PFSK-1 (cell line): Measurements from ENCODE around the gene OSER1.

ENCODE experiments used
- FOXP2 ChIP-seq: optimal IDR thresholded peaks from 2 replicates; pipeline ENCODE3; 2011; ENCODE audit warnings: borderline replicate concordance, control low read depth, inconsistent platforms; ENCODE audit not compliant: insufficient read depth; ENCODE audit errors: extremely low read length, extremely low read depth
- POLR2AphosphoS5 ChIP-seq: IDR thresholded peaks from 2 replicates; pipeline ENCODE4 v1.6.1; 2012; ENCODE audit warnings: low read depth, mild to moderate bottlenecking, control low read depth, low read length, moderate library complexity
- SIN3A ChIP-seq: IDR thresholded peaks from 2 replicates; pipeline ENCODE4 v1.6.1; 2012; ENCODE audit warnings: mild to moderate bottlenecking, low read length, moderate library complexity, borderline replicate concordance; ENCODE audit not compliant: insufficient read depth
- TAF1 ChIP-seq: IDR thresholded peaks from 2 replicates; pipeline ENCODE4 v1.6.1; 2012; ENCODE audit warnings: low read length, control low read depth, borderline replicate concordance; ENCODE audit not compliant: insufficient read depth
- TF ChIP-seq, protein P1 (sequence below), 2 experiments: IDR thresholded peaks; 2 replicates each; pipeline versions ENCODE4 v1.6.1 to v1.8.0; 2011 to 2012; ENCODE audit warnings: low read depth in 2 of 2, low read length in 2 of 2, control low read depth in 1 of 2, inconsistent platforms in 1 of 2, mild to moderate bottlenecking in 1 of 2, moderate library complexity in 1 of 2; ENCODE audit not compliant: insufficient read depth in 1 of 2

DNA sequence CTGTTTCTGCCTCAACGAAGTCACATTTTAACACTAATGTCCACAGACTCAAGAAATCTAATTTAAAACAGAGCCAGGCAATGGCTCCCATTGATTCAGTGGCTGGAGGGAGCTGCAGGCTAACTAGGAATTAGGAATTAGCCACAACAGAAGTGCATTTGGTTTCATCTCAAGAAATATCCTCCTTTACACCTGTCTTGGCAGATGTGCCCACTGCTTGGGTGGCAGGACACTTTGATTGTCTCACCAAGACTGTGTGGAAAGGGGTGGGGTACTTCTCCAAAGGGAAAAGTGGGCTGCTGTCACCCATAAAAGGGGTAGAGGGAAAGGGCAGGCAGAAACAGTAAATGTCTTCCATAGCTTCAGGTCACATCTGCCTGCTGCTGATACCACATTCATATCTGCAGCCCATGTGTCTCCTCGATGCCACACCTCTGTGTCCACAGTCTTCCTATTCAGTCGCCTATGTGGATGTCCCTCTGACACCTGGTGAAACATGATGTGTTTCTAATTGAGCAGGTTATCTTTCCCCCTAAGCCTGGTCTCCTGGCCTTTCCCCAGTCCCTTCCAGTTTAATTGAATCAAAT lies 10.9 kb upstream of the OSER1 start:
- TF ChIP-seq, protein P1, sequence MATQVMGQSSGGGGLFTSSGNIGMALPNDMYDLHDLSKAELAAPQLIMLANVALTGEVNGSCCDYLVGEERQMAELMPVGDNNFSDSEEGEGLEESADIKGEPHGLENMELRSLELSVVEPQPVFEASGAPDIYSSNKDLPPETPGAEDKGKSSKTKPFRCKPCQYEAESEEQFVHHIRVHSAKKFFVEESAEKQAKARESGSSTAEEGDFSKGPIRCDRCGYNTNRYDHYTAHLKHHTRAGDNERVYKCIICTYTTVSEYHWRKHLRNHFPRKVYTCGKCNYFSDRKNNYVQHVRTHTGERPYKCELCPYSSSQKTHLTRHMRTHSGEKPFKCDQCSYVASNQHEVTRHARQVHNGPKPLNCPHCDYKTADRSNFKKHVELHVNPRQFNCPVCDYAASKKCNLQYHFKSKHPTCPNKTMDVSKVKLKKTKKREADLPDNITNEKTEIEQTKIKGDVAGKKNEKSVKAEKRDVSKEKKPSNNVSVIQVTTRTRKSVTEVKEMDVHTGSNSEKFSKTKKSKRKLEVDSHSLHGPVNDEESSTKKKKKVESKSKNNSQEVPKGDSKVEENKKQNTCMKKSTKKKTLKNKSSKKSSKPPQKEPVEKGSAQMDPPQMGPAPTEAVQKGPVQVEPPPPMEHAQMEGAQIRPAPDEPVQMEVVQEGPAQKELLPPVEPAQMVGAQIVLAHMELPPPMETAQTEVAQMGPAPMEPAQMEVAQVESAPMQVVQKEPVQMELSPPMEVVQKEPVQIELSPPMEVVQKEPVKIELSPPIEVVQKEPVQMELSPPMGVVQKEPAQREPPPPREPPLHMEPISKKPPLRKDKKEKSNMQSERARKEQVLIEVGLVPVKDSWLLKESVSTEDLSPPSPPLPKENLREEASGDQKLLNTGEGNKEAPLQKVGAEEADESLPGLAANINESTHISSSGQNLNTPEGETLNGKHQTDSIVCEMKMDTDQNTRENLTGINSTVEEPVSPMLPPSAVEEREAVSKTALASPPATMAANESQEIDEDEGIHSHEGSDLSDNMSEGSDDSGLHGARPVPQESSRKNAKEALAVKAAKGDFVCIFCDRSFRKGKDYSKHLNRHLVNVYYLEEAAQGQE (IDR thresholded peaks at IDR 0.05; ENCODE audit: insufficient read depth in 1 of 2, low read depth in 2 of 2, low read length in 2 of 2), result no peak
- TF ChIP-seq SIN3A (no peak), POLR2AphosphoS5 (no peak), TAF1 (no peak), FOXP2 (no peak)
